Sigmoid colon (tissue), 4 donors: ENCODE measurements around the gene GHRHR.

ENCODE experiments used
- CTCF ChIP-seq, 4 experiments: fragments of 450-650 bp in 3 of 4; fragments of 200-600 bp in 1 of 4; IDR thresholded peaks; one replicate each; pipeline ENCODE4 v1.5.1; 2016 to 2019; ENCODE audit warnings: antibody characterized with exemption in 4 of 4, mild to moderate bottlenecking in 3 of 4, moderate library complexity in 2 of 4
- EP300 ChIP-seq, 4 donors: sonication (generic); formaldehyde crosslinking; IDR thresholded peaks; one replicate each; pipeline ENCODE4 v1.6.1; 2017; ENCODE audit warnings: antibody characterized with exemption in 4 of 4
- POLR2A ChIP-seq, 2 donors: fragments of 450-650 bp; IDR thresholded peaks; one replicate each; pipeline ENCODE4 v1.6.1; 2016; ENCODE audit warnings: antibody characterized with exemption in 2 of 2, mild to moderate bottlenecking in 2 of 2, moderate library complexity in 2 of 2
- POLR2AphosphoS5 ChIP-seq, 4 donors: sonication (generic); formaldehyde crosslinking; IDR thresholded peaks; one replicate each; pipeline ENCODE4 v1.6.1; 2017; ENCODE audit warnings: antibody characterized with exemption in 4 of 4

- TF ChIP-seq CTCF (IDR thresholded peaks at IDR 0.05) = peak; percentile 54 to 98 (median 88)
- TF ChIP-seq POLR2A (IDR thresholded peaks at IDR 0.05) = no peak
- TF ChIP-seq POLR2AphosphoS5 (IDR thresholded peaks at IDR 0.05) = no peak
- no peak for TF ChIP-seq EP300 (IDR thresholded peaks at IDR 0.05)
These were observed 25.1 kb upstream of the GHRHR start for GRCh38 chr7:30938435-30939316.
